ENCODE data around the gene PTGS1. TPM values are rescaled to one million over a fixed set of nuclear protein-coding genes. Genes with fewer than 3 reads are reported as not detected.

Gene PTGS1
- total and polyA plus RNA-seq, 2 of the 8 experiments (the other 6 are each of a cell fraction or from before 2014, with no cell fraction given), result 1.1 to 1.9 TPM

GRCh38 chr9:122380293-122380692 lies 9.5 kb downstream of the PTGS1 start:
- no peaks in the 10 kb centered on the region for H3K36me3 ChIP-seq (ENCODE audit: control insufficient read depth in 2 of 4, insufficient read depth in 4 of 4, low read length in 3 of 4)
- DNase-seq (ENCODE audit: low read depth in 1 of 2, low spot score in 2 of 2) (no peak), FAIRE-seq (no peak)
- no peaks in the 10 kb centered on the region for H4K20me1 ChIP-seq (replicated peaks in 1 of 2; ENCODE audit: control insufficient read depth in 1 of 2, insufficient read depth in 2 of 2, low read length in 2 of 2)
- no peak overlapping the region for H3K56ac ChIP-seq (replicated peaks; ENCODE audit: insufficient read length, low read depth, low read length)
- H3K79me2 ChIP-seq (ENCODE audit: control insufficient read depth in 1 of 2, insufficient read depth in 2 of 2, low read length in 2 of 2), result no peaks in the 10 kb centered on the region
- no peak overlapping the region for H3K4ac ChIP-seq (replicated peaks; ENCODE audit: insufficient read length, low read depth, low read length)
- no peak overlapping the region for H3K14ac ChIP-seq (ENCODE audit: insufficient read length)
- H4K91ac ChIP-seq (replicated peaks; ENCODE audit: insufficient read length, low read length), result no peak overlapping the region
- WGBS, 2 experiments (ENCODE audit: extremely low coverage in 1 of 2, insufficient coverage in 1 of 2, insufficient read length in 1 of 2, insufficient replicate concordance in 2 of 2, low coverage in 1 of 2, low lambda C conversion rate in 2 of 2, missing lambda C conversion rate in 1 of 2), result 91% methylated on average over 4 of the region's 4 CpGs; no CpG with 5 or more reads in 1 of the 2 experiments
- H4K5ac ChIP-seq (ENCODE audit: insufficient read length, low read depth, low read length), result no peak overlapping the region
- no peak overlapping the region for H3K4me2 ChIP-seq (ENCODE audit: insufficient read depth in 1 of 2, low read depth in 2 of 2, low read length in 2 of 2)
- no peak overlapping the region for H4K8ac ChIP-seq (ENCODE audit: extremely low read depth, insufficient read depth, low read length)
- H3K79me1 ChIP-seq (ENCODE audit: low read depth, low read length), result no peaks in the 10 kb centered on the region
- H2BK20ac ChIP-seq (ENCODE audit: low read length), result no peak overlapping the region
- no peak overlapping the region for H3K9ac ChIP-seq (replicated peaks in 1 of 4; ENCODE audit: extremely low read depth in 1 of 4, low read depth in 3 of 4, low read length in 3 of 4)
- H2AFZ ChIP-seq (ENCODE audit: low read length), result no peak overlapping the region
- ChIA-PET CTCF (ENCODE audit: partially characterized antibody) (interaction anchor here (0.6 to 4.9 kb wide), 7 partner anchors 10 to 429 kb away, joined by 3 to 43 read pairs (median 4); no protein-coding TSS in a partner anchor), POLR2A (ENCODE audit: partially characterized antibody) (no interaction called here)
- no peak for TF ChIP-seq TAF7 (optimal IDR thresholded peaks at IDR 0.05; ENCODE audit: borderline replicate concordance, low read depth, low read length)
- TF ChIP-seq CBX5 (IDR thresholded peaks at IDR 0.05; ENCODE audit: low read depth, low read length), result no peak
- no peak for TF ChIP-seq SP2 (IDR thresholded peaks at IDR 0.05; ENCODE audit: low read length)
- H2BK15ac ChIP-seq (ENCODE audit: low read length), result no peak overlapping the region
- no peak overlapping the region for H2AK5ac ChIP-seq (ENCODE audit: low read depth, low read length)
- H3K27ac ChIP-seq (ENCODE audit: low read depth, low read length), result no peak overlapping the region
- H3K27me3 ChIP-seq (replicated peaks in 1 of 4; ENCODE audit: control insufficient read depth in 3 of 4, extremely low read depth in 1 of 4, insufficient read depth in 3 of 4, low read length in 3 of 4), result no peaks in the 10 kb centered on the region; a peak in 3 of 7 replicates
- H2BK5ac ChIP-seq (ENCODE audit: low read depth, low read length), result no peak overlapping the region
- no peak overlapping the region for H2BK12ac ChIP-seq (ENCODE audit: low read depth, low read length)
- H3K18ac ChIP-seq (ENCODE audit: extremely low read depth, low read length), result no peak overlapping the region
- peaks cover 8 to 13% (median 12%) of the 10 kb centered on the region in 4 experiments for H3K4me1 ChIP-seq (replicated peaks in 1 of 4; ENCODE audit: control insufficient read depth in 3 of 4, insufficient read depth in 4 of 4, low read length in 3 of 4)
- H3K4me3 ChIP-seq (ENCODE audit: extremely low read depth in 1 of 4, insufficient read depth in 2 of 4, low read depth in 3 of 4, low read length in 4 of 4), result no peak overlapping the region
- no peaks in the 10 kb centered on the region for H3K23me2 ChIP-seq (ENCODE audit: low read depth, low read length)
- H3K23ac ChIP-seq (ENCODE audit: insufficient read length), result no peak overlapping the region
- 0 out of 4 replicates have a peak, but pooled peaks cover 0 to 5% of the 10 kb centered on the region in 2 experiments for H3K9me3 ChIP-seq (ENCODE audit: insufficient read depth in 2 of 2, low read depth in 1 of 2, low read length in 1 of 2)
- H2BK120ac ChIP-seq (replicated peaks; ENCODE audit: low read depth, low read length), result no peak overlapping the region

Measured in H1 (cell line).